Vagina (tissue), 2 donors: ENCODE data around the gene EVA1C. TPM values are rescaled to one million over a fixed set of nuclear protein-coding genes. Genes with fewer than 3 reads are reported as not detected.

Source experiments
- DNase-seq, 2 donors: peaks; one replicate each; pipeline ENCODE4 v3.0.0-alpha.2; 2017; ENCODE audit errors: extremely low spot score in 2 of 2
- H3K27ac ChIP-seq: fragments of 200-600 bp; sonication (generic); one replicate; pipeline ENCODE4 v1.5.1; 2019
- H3K27me3 ChIP-seq: fragments of 200-600 bp; sonication (generic); one replicate; pipeline ENCODE4 v1.5.1; 2019
- H3K36me3 ChIP-seq, 2 donors: fragments of 200-600 bp; sonication (generic); one replicate each; pipeline ENCODE4 v1.5.1; 2017 to 2019
- H3K4me1 ChIP-seq: fragments of 200-600 bp; sonication (generic); one replicate; pipeline ENCODE4 v1.5.1; 2019
- H3K4me3 ChIP-seq, 2 donors: fragments of 200-600 bp; sonication (generic); 1 replicate in 1 of 2; 2 replicates in 1 of 2; pipeline ENCODE4 v1.5.1; 2016 to 2019
- H3K9me3 ChIP-seq: fragments of 200-600 bp; sonication (generic); one replicate; pipeline ENCODE4 v1.5.1; 2019
- CTCF ChIP-seq, 3 experiments: fragments of 450-650 bp in 2 of 3; fragments of 200-600 bp in 1 of 3; sonication (generic) in 1 of 3; IDR thresholded peaks; one replicate each; pipeline ENCODE4 v1.5.1; 2017 to 2019; ENCODE audit warnings: antibody characterized with exemption in 3 of 3, mild to moderate bottlenecking in 2 of 3, moderate library complexity in 2 of 3
- POLR2A ChIP-seq, 2 donors: fragments of 450-650 bp; IDR thresholded peaks; one replicate each; pipeline ENCODE4 v1.6.1; 2017; ENCODE audit warnings: antibody characterized with exemption in 2 of 2, mild to moderate bottlenecking in 2 of 2, moderate library complexity in 2 of 2
- POLR2AphosphoS5 ChIP-seq, 2 donors: sonication (generic); formaldehyde crosslinking; IDR thresholded peaks; one replicate each; pipeline ENCODE4 v1.9.0; 2017; ENCODE audit warnings: antibody characterized with exemption in 2 of 2, mild to moderate bottlenecking in 2 of 2, low read depth in 1 of 2; ENCODE audit not compliant: insufficient read depth in 1 of 2
- intact Hi-C: fragments of 100-400 bp; cut with DNase I; formaldehyde crosslinking; loops from one replicate; pipeline ENCODE4 v1.15.1; 2023
- total RNA-seq: library from RNA; depleted of rRNA; stranded (reverse); fragments of >200 nt; gene quantifications from one replicate; pipeline ENCODE4 v1.2.3, GENCODE V29; 2016

The EVA1C gene
- total RNA-seq, 1 donor from 2014 or later = 66.5 TPM

GRCh38 chr21:32481875-32482408, 69.4 kb downstream of the EVA1C start:
- intact Hi-C loops = no loop called here
- H3K9me3 ChIP-seq = no peaks in the 10 kb centered on the region
- H3K27me3 ChIP-seq = no peaks in the 10 kb centered on the region
- H3K36me3 ChIP-seq = peaks cover 0 to 13% of the 10 kb centered on the region in 2 donors
- no peak for DNase-seq
- no peak for TF ChIP-seq CTCF (IDR thresholded peaks at IDR 0.05)
- TF ChIP-seq POLR2AphosphoS5 (IDR thresholded peaks at IDR 0.05; ENCODE audit: insufficient read depth in 1 of 2, low read depth in 1 of 2) = no peak
- no peak for TF ChIP-seq POLR2A (IDR thresholded peaks at IDR 0.05)
- no peak overlapping the region for H3K4me3 ChIP-seq
- H3K4me1 ChIP-seq = peaks cover 16% of the 10 kb centered on the region
- H3K27ac ChIP-seq = peak overlapping the region; percentile 20

GRCh38 chr21:32482565-32483292, 70.2 kb downstream of the EVA1C start:
- H3K4me3 ChIP-seq = no peak overlapping the region
- no peak for DNase-seq
- no peaks in the 10 kb centered on the region for H3K9me3 ChIP-seq
- H3K36me3 ChIP-seq = peaks cover 0 to 9% of the 10 kb centered on the region in 2 donors
- TF ChIP-seq POLR2AphosphoS5 (IDR thresholded peaks at IDR 0.05; ENCODE audit: insufficient read depth in 1 of 2, low read depth in 1 of 2) (no peak), CTCF (IDR thresholded peaks at IDR 0.05) (no peak), POLR2A (IDR thresholded peaks at IDR 0.05) (no peak)
- H3K27me3 ChIP-seq = no peaks in the 10 kb centered on the region
- no peak overlapping the region for H3K27ac ChIP-seq
- intact Hi-C loops = no loop called here
- H3K4me1 ChIP-seq = peaks cover 9% of the 10 kb centered on the region

GRCh38 chr21:32483293-32483595, 70.7 kb downstream of the EVA1C start:
- Histone ChIP-seq H3K4me3 (no peak overlapping the region), H3K27ac (no peak overlapping the region), H3K4me1 (peaks cover 9% of the 10 kb centered on the region), H3K9me3 (no peaks in the 10 kb centered on the region), H3K27me3 (no peaks in the 10 kb centered on the region), H3K36me3 (peaks cover 0 to 9% of the 10 kb centered on the region in 2 donors)
- no peak for DNase-seq
- TF ChIP-seq CTCF (IDR thresholded peaks at IDR 0.05) (no peak), POLR2A (IDR thresholded peaks at IDR 0.05) (no peak), POLR2AphosphoS5 (IDR thresholded peaks at IDR 0.05; ENCODE audit: insufficient read depth in 1 of 2, low read depth in 1 of 2) (no peak)
- intact Hi-C loops = no loop called here

- H3K9me3 ChIP-seq = no peaks in the 10 kb centered on the region
- no peaks in the 10 kb centered on the region for H3K27me3 ChIP-seq
- no peak overlapping the region for H3K27ac ChIP-seq
- TF ChIP-seq POLR2A (IDR thresholded peaks at IDR 0.05) = no peak
- TF ChIP-seq POLR2AphosphoS5 (IDR thresholded peaks at IDR 0.05; ENCODE audit: insufficient read depth in 1 of 2, low read depth in 1 of 2) = no peak
- TF ChIP-seq CTCF (IDR thresholded peaks at IDR 0.05) = no peak
- H3K36me3 ChIP-seq = peaks cover 0 to 9% of the 10 kb centered on the region in 2 donors
- H3K4me3 ChIP-seq = no peak overlapping the region
- peaks cover 9% of the 10 kb centered on the region for H3K4me1 ChIP-seq
- intact Hi-C loops = no loop called here
- DNase-seq = no peak
These were observed 72.3 kb downstream of the EVA1C start for GRCh38 chr21:32484706-32485380.

GRCh38 chr21:32492376-32492775, 79.9 kb downstream of the EVA1C start:
- no peaks in the 10 kb centered on the region for H3K36me3 ChIP-seq
- intact Hi-C loops = no loop called here

More at GRCh38 chr21:32492376-32492775, 79.9 kb downstream of the EVA1C start:
- Histone ChIP-seq H3K27me3 (no peaks in the 10 kb centered on the region), H3K4me1 (peaks cover 46% of the 10 kb centered on the region), H3K4me3 (no peak overlapping the region), H3K27ac (peak overlapping the region; percentile 69), H3K9me3 (no peaks in the 10 kb centered on the region)
- DNase-seq = no peak
- no peak for TF ChIP-seq POLR2AphosphoS5 (IDR thresholded peaks at IDR 0.05; ENCODE audit: insufficient read depth in 1 of 2, low read depth in 1 of 2)
- TF ChIP-seq POLR2A (IDR thresholded peaks at IDR 0.05) = no peak
- TF ChIP-seq CTCF (IDR thresholded peaks at IDR 0.05) = no peak
